NCI-H82 treated with DMSO at 0.1 percent for 48 hours (cell line): Measurements from ENCODE around the gene PDE1C.
"Not testable (repeated sequence)": the region's sequence is repeated elsewhere in the genome, so short reads cannot be mapped to it uniquely, and the experiment has no call there.

Experiments
- DNase-seq: peaks from one replicate; lab custom pipeline; 2025; ENCODE audit not compliant: unreplicated experiment; lab: John Stamatoyannopoulos, UW

Gene PDE1C

DNA sequence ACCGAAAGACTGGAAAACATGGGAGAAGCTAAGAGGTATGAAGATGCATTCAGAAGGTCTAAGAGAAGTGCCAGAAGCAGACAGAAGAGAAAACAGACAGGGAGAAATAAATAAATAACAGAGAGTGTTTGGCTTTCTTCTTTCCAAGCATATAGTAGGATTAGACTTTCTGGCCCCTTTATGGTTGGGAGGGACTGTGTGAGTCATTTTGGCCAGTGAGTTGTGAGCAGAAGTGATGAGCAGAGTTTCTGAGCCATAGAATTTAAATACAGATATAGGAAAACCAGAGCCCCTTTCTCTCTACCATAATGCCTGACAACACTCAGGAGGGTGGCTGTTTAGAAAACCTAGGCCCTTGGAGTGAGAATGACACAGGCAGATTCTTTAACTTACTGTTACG, 212.2 kb downstream of the PDE1C start:
- no peak for DNase-seq

DNA sequence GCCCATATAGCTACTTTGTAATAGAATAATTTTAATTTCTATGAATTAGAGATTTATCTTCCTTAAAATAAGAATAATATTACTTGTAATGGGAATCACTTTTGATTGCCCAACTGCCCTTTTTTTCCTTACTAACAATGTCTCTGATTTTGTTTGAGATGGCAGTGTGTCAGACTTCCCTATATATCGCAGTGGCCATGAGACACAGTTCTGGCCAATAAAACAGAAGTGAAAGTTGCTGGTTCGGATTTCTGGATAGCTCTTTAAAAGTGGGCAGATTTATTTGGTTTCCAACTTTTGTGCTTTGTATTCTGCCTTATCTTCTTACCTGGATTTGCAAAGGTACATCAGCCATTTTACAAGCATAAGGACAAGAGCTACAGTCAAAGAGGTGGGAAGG, 213.0 kb downstream of the PDE1C start:
- no peak for DNase-seq

DNA sequence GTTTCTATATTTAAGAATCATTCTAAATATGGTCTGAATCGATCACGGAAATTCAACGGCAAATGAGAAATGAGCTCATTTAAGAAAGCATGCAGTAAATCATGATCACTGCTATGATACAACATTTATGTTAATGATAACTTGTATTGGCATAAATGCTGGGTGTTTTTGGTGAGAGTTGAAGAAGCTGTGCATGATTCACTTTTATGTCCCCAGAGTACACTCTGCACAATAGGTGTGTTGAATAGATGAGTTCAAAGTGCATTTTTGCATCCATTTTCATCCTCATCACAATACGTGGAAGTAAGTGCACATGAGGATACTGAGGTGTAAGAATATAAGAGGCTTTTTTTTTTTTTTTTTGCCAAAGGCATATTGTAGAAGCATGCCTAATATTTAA, 213.9 kb downstream of the PDE1C start:
- DNase-seq: no peak

- no peak for DNase-seq
Observed at GRCh38 chr7:31855530-31855929, 214.7 kb downstream of the PDE1C start.

DNA sequence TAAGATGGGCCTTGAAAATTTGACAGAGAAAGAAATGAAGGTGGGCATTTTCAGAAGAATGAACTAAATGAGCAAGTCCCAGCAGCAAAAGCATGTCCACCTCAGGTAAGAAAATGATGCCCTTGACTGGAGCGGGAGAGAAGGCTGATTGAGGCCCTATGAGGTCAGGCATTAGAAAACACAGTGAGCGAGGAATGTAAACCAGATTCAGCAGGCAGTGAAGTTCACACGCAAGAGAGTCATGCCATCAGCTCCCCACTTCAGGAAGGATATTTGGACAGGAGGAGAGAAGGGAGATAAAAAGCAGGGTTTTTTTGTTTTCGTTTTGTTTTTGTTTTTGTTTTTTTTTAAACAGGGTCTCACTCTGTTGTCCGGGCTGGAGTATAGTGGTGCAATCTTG, 216.8 kb downstream of the PDE1C start:
- no peak for DNase-seq

DNA sequence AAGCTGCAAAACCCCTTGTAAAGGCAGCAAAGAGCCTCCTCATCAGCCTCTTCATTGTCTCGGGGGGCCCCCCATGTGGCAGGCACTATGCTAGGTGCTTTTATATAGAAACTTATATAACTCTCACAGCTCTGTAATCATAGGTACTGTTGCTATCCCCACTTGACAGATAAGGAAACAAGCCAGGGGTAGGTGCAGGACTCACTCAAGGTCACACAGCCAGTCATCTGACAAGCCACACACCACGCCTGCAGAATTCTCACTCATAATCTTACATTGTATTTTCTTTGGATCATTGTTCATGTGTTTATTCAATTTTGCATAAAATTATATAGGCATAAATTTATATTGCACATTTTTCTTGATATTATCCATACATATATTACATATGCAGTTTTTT, 217.7 kb downstream of the PDE1C start:
- no peak for DNase-seq

DNA sequence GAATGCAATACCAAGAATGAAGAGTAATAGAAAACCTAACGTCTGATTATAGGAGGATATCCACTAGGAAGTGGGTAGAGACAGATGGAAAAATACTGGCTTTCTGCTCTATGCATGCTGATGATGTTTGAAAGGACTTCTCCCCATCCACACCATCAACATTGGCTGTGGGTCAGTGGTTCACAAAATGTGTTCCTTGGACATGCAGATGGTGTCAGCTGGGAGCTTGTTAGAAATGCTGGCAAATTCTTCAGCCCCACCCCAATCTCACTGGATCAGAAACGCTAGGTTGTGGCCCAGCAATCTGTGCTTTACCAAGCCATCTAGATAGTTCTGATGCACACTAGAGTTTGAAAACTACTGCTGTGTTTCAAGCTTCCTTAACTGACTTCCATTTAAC, 219.1 kb downstream of the PDE1C start:
- no peak for DNase-seq

DNA sequence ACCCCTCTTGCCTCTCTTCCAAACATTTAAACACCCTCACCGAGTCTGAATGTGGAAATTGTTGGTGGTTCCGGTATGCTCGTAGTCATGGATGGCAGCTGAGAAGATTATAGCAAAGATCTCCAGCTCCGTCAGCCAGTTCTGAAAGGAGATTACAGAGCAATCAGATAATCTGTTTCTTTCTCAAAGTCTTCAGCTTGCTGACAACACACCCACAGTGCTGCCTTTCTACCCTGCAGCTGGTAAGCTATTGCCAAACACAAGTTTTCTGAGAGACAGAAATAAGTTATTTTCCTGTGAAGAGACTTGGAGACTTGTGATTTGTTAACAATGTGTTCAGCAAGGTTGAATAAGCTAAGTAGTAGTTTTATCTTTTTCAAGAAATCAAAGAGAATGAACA, 219.6 kb downstream of the PDE1C start:
- peak; percentile 78 for DNase-seq

DNA sequence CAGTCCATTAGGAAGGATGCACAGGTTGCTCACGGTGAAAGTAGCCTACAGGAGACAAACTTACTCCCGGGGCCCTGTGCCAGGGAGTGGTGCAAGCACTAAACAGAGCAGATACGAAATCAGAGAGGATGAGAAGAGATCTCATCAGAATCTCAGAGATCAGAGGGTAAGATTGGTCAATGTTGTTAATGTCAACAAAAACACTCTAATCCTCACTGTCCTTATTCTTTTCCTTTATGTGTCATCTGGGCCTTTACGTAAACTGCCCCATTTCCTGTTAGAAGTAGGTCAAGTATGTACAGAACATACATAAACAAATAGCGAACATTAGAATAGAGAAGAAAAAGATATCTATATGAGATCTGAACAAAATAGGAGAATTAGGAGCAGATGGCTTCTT, 220.1 kb downstream of the PDE1C start:
- DNase-seq: peak; percentile 69

- peak; percentile 79 for DNase-seq
Observed at GRCh38 chr7:31835471-31835870, 234.7 kb downstream of the PDE1C start.

- not testable (repeated sequence) for DNase-seq
Observed at GRCh38 chr7:31833625-31834024, 236.6 kb downstream of the PDE1C start.

DNA sequence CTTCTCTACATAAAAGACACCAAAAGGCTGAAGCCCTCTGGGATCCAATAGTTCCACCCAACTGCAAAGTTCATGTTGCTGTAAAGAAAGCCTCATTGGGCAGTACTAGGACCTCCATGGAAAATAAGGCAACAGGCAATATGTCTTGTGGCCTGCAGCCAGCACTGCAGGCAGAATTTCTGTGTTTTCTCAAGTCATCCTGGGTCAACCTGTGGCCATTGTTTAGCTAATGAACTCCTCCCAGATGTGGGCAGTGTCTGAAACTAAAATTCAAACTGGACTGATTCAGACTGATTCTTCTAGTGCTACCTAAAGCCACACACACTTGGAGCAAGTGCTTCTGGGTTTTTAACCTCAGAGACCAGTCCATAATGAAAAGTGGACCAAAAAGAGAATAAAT, 241.7 kb downstream of the PDE1C start:
- DNase-seq: no peak

DNA sequence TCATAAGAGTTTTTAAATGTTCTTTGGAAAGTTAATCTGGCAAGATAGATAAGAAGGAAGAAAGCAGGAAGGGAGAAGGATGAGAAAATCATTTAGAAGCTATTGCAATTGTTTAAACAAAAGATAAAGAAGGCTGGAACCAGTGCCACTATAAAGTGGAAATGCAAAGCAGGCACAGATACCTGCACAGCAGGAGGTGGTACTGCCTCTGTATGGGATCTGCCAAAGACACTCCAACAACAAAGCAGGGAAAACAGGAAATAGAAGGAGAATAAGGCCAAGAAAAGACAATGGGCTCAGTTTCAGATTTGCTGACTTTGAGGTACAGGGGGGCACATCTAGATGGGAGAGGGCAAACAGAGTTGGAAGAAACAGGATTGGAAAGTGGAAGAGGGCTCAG, 244.6 kb downstream of the PDE1C start:
- DNase-seq: no peak

- DNase-seq: no peak
Observed at GRCh38 chr7:31819031-31819430, 251.2 kb downstream of the PDE1C start.

GRCh38 chr7:31816810-31817209, 253.4 kb downstream of the PDE1C start:
- DNase-seq: no peak

DNA sequence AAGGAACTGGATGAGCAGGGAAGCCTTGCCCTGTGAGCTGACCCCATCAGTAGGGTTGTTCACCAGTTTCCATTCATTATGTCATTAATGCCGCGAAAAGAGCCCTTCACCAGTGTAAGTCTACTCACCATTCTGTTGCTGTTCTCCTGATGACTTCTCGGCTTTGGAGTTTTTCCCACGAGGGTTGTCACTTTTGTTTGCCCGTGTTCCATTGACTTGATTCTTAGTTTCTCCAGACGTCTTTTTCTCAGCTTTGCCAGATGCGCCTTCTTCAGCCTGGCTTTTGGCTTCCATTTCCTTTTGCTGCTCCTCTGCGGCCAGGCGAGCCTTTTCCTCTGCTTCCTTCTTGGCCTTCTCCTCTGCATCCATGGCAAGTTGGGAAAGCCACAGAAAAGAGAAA, 254.4 kb downstream of the PDE1C start:
- DNase-seq: no peak

DNA sequence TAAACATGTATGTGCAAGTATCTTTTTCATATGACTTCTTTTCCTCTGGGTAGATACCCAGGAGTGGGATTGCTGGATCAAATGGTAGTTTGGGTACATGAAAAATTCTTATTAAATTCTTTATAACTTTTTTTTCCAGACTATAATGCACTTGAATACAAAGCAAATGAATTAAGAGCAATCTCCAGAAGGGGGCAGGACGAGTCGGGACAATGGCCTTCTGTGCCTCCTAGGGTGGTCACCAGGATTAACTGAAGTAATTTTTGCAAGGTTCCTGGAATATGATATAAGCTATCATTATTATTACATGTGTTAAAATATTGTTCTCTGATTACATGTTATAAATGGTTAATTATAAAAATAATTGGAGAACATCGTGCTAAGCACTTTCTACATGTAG, 256.0 kb downstream of the PDE1C start:
- DNase-seq: no peak

GRCh38 chr7:31811650-31812461, 258.4 kb downstream of the PDE1C start:
- no peak for DNase-seq

- no peak for DNase-seq
Observed at GRCh38 chr7:31805209-31805818, 264.9 kb downstream of the PDE1C start.

DNA sequence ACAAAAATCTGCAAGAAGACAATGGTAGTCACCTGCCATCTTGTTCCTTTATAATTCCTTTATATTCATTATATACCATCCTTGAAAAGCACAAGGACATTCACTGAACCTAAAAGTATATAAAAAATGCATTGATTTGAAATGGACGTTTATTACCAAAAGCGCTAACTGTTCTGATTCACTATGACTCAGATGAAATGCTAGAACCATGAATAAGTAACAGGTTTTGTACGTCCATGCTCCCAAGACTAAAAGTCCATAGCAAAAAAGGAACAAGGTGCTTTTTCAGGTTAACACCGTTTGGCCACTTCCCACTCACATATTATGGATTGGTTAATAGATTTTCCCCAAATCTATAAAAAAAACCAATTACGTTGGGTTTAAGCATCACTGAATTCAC, 273.8 kb downstream of the PDE1C start:
- no peak for DNase-seq

GRCh38 chr7:31794851-31795344, 275.3 kb downstream of the PDE1C start:
- no peak for DNase-seq

- no peak for DNase-seq
Observed at GRCh38 chr7:31791881-31792280, 278.3 kb downstream of the PDE1C start.
